Adrenal gland (tissue), 5 donors: Measurements from ENCODE around the gene KIF5A.

ENCODE experiments used
- CTCF ChIP-seq, 6 experiments: fragments of 450-650 bp in 4 of 6; fragments of 200-600 bp in 2 of 6; sonication (generic) in 1 of 6; IDR thresholded peaks; 1 replicate in 5 of 6; 2 replicates in 1 of 6; pipeline versions ENCODE4 v1.5.1 to v1.8.0; 2016 to 2021; ENCODE audit warnings: antibody characterized with exemption in 6 of 6, mild to moderate bottlenecking in 2 of 6, moderate library complexity in 1 of 6
- POLR2A ChIP-seq, 2 donors: fragments of 450-650 bp; IDR thresholded peaks; one replicate each; pipeline ENCODE4 v1.6.1; 2017; ENCODE audit warnings: antibody characterized with exemption in 2 of 2, mild to moderate bottlenecking in 2 of 2, moderate library complexity in 1 of 2
- donor health status: DM: no; HTN: no; CAD: no.

- no peak for TF ChIP-seq POLR2A (IDR thresholded peaks at IDR 0.05)
- TF ChIP-seq CTCF (IDR thresholded peaks at IDR 0.05): no peak
Measured at GRCh38 chr12:57606399-57606798, 56.6 kb downstream of the KIF5A start.
